T47D (cell line): Measurements from ENCODE around the gene GALNT10.

ENCODE experiments used
- DNase-seq, 2 experiments: peaks; one replicate each; pipeline versions ENCODE4 v3.0.0 to v3.0.0-alpha.2; 2011 to 2012; ENCODE audit warnings: low read depth in 1 of 2, low spot score in 1 of 2
- JUND ChIP-seq: IDR thresholded peaks from 2 replicates; pipeline ENCODE4 v1.6.1; 2012; ENCODE audit warnings: low read depth
- in situ Hi-C: cut with HindIII; loops from 2 replicates; pipeline ENCODE4 v1.10.0; 2016; ENCODE audit warnings: low sequenced_read_pairs, low pct_unique_long_range_greater_than_20kb

Gene GALNT10

DNA sequence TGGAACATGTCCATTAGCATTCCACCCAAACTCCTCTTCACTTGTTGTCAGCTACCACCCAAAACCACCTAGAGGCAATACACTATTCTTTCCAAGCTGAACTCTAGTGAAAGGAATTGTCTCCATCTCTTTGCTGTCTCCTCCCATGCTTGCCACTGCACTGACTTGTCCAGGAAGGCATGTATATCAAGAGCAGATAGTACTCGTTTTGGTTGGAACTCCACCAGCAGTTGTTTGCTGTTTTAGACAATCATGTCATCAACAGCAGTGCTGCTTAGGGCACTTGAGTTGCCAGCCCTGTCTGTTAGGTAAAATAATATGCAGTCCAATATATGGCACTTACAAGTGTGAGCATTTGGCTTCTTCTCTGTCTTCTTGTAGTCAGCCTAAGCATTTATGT lies 175.3 kb downstream of the GALNT10 start:
- in situ Hi-C loops = no loop called here
- DNase-seq = no peak
- no peak for TF ChIP-seq JUND

DNA sequence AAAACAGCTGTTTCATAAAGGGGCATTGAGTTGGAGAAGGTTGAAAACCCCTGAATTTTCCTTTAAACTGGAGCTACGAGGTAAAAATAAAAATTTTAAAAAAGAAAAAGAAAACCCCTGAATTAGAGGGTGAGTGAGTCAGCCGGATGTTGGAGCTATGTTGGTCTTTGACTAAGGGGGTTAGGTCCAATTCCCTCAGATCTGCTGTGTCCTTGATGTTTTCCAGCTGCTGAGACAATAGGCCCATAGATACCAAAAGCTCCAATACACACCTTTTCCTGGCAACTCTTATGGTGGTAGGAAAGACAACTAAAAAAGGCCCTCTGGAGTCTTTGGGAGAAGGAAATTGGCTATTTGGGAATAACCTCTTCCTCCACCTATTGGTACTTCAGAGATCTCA lies 175.8 kb downstream of the GALNT10 start:
- no peak for TF ChIP-seq JUND
- no peak for DNase-seq
- in situ Hi-C loops = no loop called here

DNA sequence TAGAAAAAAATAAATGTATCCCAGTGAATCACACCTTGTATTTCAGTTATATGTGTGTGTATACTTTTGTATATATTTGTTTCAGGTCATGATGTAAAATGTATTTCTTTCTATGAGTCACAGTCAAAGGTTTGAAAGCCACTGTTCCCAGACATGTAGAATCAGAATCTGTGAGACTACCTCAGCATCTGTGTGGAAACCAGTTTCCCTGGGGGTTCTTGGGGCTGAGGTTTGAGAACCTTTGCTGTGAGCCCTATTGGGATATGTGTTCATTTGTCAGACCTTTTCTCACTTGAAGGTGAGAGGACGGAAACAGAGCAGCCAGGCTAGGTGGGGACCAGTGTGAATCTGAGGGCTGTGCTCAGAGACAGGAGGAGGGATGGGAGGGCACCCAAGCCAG lies 176.6 kb downstream of the GALNT10 start:
- no peak for DNase-seq
- in situ Hi-C loops = no loop called here

DNA sequence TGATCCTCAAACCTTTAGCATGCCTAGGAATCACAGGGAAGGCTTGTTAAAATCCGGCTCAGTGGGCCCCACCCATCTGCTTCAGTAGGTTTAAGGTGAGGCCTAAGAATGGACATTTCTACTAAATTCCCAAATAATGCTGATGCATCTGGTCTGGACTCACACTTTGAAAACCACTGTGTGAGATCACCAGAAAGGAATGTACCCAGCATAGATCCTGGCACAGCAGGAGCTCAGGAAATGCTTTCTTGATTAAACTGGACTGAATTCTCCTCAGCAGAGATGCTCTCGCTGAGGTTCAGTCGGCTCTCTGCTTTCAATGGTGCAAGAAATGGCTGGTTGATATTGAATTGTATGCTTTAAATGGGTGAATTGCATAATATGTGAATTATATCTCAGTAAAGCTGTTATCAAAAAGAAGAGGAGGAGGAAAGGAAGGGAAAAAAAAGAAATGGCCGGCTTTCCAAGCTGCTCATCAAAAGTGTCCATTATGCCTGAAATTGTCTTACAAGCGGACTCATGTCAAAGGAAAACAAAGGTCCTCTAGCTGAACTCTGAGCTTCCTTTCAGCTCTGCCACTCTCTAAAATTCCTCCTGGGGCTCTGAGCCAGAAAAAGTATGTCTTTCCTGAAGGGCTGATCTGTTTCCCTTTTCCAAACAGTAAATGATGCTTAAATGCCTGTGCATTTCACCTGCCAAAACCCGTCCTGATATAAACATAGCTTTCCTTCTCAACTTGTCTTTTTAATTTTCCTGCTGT lies 177.7 kb downstream of the GALNT10 start:
- TF ChIP-seq JUND = no peak
- DNase-seq = peak; percentile 47 to 58
- in situ Hi-C loops = no loop called here

More for the DNA sequence above, 176.6 kb downstream of the GALNT10 start:
- TF ChIP-seq JUND = no peak

DNA sequence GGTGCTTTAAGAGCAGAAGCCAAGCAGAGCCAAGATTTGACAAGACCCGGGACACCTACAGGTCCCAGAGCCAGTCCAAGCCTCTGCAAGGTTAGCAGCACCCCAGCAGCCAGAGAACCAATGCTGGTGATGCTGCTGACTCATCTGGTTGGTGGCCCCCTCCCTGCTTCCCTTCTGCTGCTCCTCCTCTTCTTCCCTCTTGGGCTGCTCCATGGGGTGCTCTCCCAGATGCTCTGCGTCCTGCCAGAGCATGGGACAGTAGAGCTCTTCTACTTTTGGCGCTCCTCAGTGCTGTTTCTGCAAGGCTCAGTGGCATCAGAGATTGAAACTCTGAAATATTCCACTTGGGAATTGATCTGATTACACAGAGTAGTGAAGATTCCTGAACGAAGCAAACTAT lies 179.1 kb downstream of the GALNT10 start:
- in situ Hi-C loops = no loop called here
- no peak for DNase-seq
- no peak for TF ChIP-seq JUND

DNA sequence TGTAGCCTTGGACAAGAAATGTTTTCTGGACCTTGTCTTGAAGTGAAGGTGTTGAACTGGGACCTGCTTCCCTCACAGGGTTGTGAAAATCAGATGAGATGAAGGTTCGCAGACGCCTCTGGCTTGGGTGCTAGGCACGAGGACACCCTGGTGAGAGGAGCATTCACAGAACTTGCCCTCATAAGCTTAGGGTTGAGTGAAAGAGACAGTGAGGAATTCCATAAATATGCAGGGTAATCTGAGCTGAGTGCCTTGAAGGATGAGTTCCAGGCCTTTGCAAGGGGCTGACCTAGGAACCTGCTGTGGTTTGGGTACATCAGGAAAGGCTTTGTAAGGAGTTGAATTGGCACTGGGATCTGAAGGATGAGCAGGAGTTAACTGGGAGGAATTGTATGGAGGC lies 179.6 kb downstream of the GALNT10 start:
- no peak for DNase-seq
- no peak for TF ChIP-seq JUND
- in situ Hi-C loops = no loop called here

DNA sequence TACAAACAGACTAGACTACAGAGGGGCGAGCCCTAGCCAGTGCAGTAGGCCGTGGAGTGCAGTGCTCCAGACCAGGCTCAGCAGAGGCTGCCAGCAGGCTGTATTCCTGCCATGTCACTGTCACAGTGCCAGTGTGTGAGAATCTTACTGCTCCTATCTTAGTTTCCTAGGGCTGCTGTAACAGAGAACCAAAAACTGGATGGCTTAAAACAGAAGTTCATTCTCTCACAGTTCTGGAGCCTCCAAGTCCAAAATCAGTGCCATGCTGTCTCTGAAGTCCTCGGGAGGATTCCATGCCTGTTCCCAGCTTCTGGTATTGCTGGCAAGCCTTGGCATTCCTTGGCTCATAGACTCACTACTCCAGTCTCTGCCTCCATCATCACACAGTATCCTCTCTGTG lies 180.3 kb downstream of the GALNT10 start:
- no peak for TF ChIP-seq JUND
- DNase-seq = no peak
- in situ Hi-C loops = no loop called here

DNA sequence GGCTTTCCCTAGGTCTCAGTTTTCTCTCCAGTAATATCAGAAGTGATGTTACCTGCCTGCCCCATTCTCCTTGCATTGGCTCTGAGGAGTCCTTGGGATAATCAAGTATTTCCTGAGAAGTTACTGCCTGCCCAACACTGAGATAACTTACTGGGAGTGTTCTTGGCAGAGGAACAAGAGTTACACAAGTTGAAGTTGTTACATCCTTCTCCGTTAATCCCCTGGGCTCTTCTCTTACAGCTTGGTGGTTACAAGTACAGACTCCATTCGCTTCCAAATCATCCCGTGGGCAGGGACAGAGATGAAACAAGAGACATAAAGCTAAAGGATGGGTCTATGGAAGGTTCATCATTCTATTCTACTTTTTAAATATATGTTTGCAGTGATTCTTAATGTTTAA lies 181.2 kb downstream of the GALNT10 start:
- in situ Hi-C loops = no loop called here
- no peak for TF ChIP-seq JUND
- DNase-seq = no peak

DNA sequence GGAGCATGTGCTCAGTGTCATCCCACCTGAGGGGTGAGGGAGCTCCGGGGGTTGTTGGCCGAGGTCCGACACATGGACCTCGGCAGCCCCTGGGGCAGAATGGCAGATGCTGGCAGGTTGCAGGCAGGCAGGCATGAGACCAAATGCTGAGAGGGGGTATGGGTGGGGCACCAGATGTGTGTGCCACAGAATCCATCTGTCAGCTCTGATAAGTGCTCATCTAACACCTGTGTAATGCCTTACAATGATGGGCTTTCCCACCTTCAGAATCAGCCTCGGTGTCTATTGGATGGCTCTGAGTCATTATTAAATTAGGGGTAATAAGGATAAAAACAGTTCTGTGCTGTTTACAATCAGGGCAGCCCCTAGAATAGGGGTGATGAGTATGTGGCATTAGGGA lies 182.1 kb downstream of the GALNT10 start:
- in situ Hi-C loops = no loop called here
- no peak for TF ChIP-seq JUND
- no peak for DNase-seq

DNA sequence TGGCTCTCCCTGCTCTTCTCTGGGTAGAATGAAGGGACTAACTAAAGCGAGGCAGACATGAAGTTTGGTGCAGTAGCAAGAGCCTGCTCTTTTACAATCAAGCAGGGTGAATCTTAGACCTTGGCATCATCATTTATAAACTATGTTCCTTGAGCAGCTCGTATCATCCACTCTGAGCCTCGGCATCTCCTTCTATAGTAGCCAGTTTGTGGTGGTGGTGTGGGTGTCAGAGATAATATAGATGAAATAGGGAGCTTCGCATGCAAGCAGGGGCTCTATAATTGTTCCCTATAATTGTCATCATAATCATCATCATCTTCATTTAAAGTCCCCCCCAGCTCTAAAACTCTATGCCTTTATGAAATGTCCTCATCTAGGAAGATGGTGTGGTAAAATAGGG lies 182.8 kb downstream of the GALNT10 start:
- TF ChIP-seq JUND = no peak
- no peak for DNase-seq
- in situ Hi-C loops = no loop called here

DNA sequence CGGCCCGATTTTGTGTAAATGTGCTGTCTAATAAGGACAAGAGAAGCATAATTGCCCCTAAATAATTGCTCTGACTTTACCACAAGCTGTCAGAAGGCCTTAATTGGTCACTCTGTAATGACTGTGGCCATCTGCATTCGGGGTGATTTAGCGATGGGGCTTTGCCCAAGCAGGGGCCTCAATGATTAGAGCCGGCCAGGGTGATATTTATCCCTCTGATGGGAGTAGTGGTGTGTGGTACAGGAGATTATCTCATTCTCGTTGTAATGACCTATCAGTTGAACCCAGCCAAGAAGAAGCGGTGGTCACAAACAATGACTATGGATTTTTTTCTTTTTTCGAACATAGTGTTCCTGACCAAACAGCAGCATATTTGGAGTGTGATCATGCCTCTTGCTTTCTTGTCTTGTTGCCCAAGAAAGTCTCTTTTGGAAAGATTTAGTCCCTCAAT lies 183.2 kb downstream of the GALNT10 start:
- TF ChIP-seq JUND = no peak
- DNase-seq = no peak
- in situ Hi-C loops = no loop called here

DNA sequence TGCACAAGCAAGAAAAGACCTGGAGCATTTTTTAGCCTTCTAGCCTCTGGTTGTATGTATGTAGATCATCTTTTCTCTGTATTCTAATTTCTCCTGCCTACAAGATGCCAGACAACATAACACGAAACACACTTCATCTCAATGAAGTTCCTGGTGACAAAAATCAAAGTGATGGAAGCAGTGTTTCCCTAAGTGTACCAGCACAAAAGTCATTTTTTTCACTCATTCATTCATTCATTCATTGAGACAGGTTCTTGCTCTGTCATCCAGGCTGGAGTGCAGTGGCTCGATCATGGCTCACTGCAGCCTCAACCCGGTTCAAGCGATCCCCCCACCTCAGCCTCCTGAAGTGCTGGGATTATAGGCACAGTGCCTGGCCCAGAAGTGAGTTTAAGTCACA lies 183.7 kb downstream of the GALNT10 start:
- no peak for DNase-seq
- TF ChIP-seq JUND = no peak
- in situ Hi-C loops = no loop called here

DNA sequence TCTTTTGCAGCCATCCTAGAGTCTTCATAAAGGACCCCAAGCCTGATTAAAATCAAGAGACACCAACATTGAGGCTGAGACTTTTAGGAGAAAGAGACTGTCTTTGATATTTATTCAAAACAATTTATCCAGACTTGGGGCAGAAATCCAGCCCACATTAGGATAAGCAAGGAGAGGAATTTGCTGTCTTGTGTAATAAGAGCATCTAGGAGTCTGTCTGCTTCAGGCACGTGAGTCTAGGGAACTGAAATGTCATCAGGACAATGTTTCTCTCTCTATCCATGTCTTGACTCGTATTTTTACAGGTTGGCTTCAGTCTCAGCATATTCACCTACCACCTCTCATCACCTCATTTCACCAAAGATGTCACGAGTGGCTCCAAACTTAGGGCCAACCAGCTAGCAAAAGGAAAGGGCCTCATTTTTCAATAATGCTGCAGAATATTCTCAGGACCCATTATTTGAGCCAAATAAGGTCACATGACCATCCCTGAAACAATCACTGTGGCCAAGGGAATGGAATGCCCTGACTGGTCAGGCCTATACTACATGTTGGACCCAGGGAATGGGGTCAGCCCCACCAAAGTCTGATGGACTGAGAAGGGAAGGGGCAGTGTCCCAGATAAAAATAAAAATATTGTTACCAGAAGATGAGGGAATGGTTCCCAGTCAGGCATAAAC lies 184.9 kb downstream of the GALNT10 start:
- in situ Hi-C loops = no loop called here
- no peak for TF ChIP-seq JUND
- no peak for DNase-seq
